IPS-15b (cell line): ENCODE measurements around the gene NPIPA2.
"Not testable (repeated sequence)": the region's sequence is repeated elsewhere in the genome, so short reads cannot be mapped to it uniquely, and the experiment has no call there.

ENCODE experiments used
- H3K27me3 ChIP-seq: one replicate; pipeline ENCODE4 v1.6.1; 2013; ENCODE audit warnings: low read length; ENCODE audit not compliant: control insufficient read depth, insufficient read depth
- H3K36me3 ChIP-seq: one replicate; pipeline ENCODE4 v1.6.1; 2013; ENCODE audit warnings: low read length; ENCODE audit not compliant: control insufficient read depth, insufficient read depth
- H3K4me1 ChIP-seq: one replicate; pipeline ENCODE4 v1.6.1; 2013; ENCODE audit warnings: mild to moderate bottlenecking, low read length; ENCODE audit not compliant: control insufficient read depth, insufficient read depth
- H3K4me3 ChIP-seq: one replicate; pipeline ENCODE4 v1.5.1; 2013; ENCODE audit warnings: low read depth, low read length
- H3K9ac ChIP-seq: one replicate; pipeline ENCODE4 v1.6.1; 2013; ENCODE audit warnings: low read depth, mild to moderate bottlenecking, low read length
- H3K9me3 ChIP-seq: one replicate; pipeline ENCODE4 v1.6.1; 2013; ENCODE audit warnings: mild to moderate bottlenecking, low read length; ENCODE audit not compliant: control insufficient read depth, insufficient read depth

NPIPA2 gene

DNA sequence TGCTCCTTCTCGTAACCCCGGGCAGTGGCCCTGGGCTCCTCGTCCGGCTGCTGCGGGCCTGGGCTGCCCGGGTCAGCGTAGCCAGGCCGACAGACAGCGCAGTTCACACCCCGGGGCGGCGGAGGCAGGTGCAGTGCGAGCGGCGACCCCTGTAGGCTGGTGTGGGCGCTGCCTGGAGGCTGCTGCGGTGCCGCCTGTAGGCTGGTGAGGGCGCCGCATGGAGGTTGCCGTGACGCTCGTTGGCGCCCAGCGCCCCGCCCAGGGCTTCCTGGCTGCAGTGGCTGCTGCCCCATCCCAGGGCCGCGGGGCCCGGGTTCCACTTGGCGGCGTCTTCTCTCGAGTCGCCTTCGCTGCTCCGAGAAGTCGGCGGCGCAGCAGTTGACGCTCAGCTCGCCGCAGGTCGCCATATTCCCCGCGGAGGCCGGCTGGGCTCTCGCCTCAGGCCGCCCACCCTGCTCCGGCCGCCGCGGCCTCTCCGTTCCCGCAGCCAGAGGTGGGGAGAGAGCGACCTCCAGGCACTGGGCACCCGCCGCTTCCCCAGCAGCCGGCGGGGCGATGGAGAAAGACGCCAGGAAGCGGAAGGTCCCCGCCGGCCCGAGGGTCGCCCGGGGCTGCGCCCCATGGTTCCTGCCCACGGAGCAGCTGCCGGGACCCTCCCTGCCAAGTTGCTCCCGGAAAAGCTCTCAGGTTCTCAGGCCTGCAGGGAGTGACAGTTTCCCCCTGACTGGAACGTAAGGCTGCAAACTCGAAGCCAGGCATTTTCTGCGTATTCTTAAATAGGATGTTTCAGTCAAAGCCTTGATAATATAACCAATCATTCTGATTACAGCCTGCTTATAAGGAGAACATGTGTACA, at the start of gene NPIPA2:
NPIPA2 (plus strand) TSS at position 261 of the 856 bp plus-strand sequence. CDS start 5,533 bp downstream, outside the sequence.
- not testable (repeated sequence) for H3K9me3 ChIP-seq, H3K27me3 ChIP-seq, H3K9ac ChIP-seq, H3K4me1 ChIP-seq, H3K4me3 ChIP-seq, H3K36me3 ChIP-seq

DNA sequence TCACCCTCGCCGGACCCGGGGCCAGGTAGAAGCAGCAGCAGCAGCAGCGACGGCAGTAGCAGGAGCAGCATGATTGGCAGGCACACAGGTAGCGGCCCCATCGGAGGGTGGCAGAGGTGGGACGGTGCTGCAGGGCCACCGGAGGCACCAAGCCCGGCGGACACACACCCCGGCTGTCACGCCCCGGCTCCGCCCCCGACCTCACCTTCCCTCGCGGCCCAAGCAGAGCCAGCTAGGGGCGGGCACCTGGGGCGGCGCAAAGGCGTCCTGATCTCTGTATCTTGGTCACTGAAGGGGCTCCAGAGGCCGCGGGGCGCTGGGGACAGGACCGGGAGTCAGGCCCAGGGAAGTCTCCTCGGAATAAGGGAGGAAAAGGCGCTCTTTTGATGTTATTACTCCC, 48.2 kb upstream of the NPIPA2 start, which contains the start of gene PLA2G10:
PLA2G10 (minus strand) TSS at position 180 of the 400 bp plus-strand sequence; CDS start at position 101, 79 bp downstream.
- not testable (repeated sequence) for H3K27me3 ChIP-seq, H3K9ac ChIP-seq, H3K4me1 ChIP-seq, H3K4me3 ChIP-seq, H3K36me3 ChIP-seq, H3K9me3 ChIP-seq

DNA sequence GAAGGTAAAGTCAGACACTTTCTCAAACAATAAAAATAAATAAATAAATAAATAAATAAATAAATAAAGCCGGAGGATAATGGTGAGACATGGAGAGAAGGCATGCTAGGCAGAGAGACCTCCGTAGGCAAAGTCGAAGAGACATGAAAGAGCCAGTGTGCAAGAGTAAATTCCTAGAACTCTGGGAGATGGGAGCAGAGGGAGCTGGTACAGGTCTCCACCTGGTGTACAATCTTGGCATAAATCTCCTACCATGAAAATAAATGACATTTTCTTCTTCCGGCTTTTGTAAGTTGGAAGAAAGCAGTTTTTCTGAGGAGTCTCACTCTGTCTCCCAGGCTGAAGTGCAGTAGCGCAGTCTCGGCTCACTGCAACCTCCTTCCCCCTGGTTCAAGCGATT, 40.5 kb upstream of the NPIPA2 start:
- H3K4me3 ChIP-seq, H3K4me1 ChIP-seq, H3K9me3 ChIP-seq, H3K36me3 ChIP-seq, H3K27me3 ChIP-seq, H3K9ac ChIP-seq: not testable (repeated sequence)

DNA sequence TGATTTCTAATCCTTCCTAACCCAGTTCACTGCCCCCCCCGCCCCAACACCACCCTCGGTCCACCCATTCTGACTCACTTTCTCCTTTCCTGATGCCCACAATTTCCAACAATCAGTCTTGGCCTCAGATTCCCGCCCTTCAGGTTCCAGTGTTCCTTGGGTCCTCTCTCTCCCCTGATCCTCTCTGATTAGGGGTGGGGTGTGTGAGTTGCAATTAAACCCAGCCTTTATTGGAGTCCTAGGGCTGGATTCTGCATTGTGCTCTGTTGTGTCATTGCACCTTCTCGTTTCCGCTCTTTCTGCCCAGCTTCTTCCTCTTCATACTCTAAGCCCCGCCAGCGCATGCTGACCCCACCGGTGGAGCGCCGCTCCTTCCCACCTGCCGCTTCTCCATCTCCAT, 39.7 kb upstream of the NPIPA2 start:
- not testable (repeated sequence) for H3K4me3 ChIP-seq, H3K36me3 ChIP-seq, H3K27me3 ChIP-seq, H3K9ac ChIP-seq, H3K9me3 ChIP-seq, H3K4me1 ChIP-seq

GRCh38 chr16:14703156-14704011, 38.9 kb upstream of the NPIPA2 start, which contains the start of gene NPIPA3:
TSS of gene NPIPA3 (plus strand) at chr16:14703411. CDS start at chr16:14708944, 5,533 bp downstream.
- not testable (repeated sequence) for H3K4me1 ChIP-seq, H3K9me3 ChIP-seq, H3K4me3 ChIP-seq, H3K27me3 ChIP-seq, H3K36me3 ChIP-seq, H3K9ac ChIP-seq

GRCh38 chr16:14733233-14733632, 9.1 kb upstream of the NPIPA2 start:
- H3K9ac ChIP-seq, H3K9me3 ChIP-seq, H3K4me3 ChIP-seq, H3K27me3 ChIP-seq, H3K4me1 ChIP-seq, H3K36me3 ChIP-seq: not testable (repeated sequence)

GRCh38 chr16:14740832-14741385, 1.4 kb upstream of the NPIPA2 start:
- not testable (repeated sequence) for H3K9me3 ChIP-seq, H3K4me1 ChIP-seq, H3K4me3 ChIP-seq, H3K9ac ChIP-seq, H3K36me3 ChIP-seq, H3K27me3 ChIP-seq

- not testable (repeated sequence) for H3K36me3 ChIP-seq, H3K9ac ChIP-seq, H3K9me3 ChIP-seq, H3K27me3 ChIP-seq, H3K4me3 ChIP-seq, H3K4me1 ChIP-seq
Observed at GRCh38 chr16:14741794-14742193, 539 bp upstream of the NPIPA2 start.

DNA sequence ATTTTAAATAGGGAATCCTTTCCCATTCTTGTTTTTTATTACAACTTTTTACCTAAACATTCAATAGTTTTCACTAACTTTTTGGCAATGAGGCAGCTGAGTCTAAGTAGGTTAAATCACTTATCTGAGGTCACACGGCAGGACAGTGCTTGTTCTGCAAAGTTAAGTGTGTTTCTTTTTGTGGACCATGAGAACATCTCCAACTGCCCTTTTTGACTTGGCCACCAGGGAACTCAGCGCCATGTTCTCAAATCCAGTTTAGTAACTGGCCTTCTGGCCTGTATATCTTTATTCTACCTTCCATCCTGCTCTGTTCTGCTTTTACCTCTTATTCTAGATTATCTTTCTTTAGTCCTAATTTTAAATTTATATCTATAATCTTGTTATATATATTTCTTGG, 31.3 kb downstream of the NPIPA2 start:
- H3K27me3 ChIP-seq, H3K4me3 ChIP-seq, H3K36me3 ChIP-seq, H3K4me1 ChIP-seq, H3K9ac ChIP-seq, H3K9me3 ChIP-seq: not testable (repeated sequence)

DNA sequence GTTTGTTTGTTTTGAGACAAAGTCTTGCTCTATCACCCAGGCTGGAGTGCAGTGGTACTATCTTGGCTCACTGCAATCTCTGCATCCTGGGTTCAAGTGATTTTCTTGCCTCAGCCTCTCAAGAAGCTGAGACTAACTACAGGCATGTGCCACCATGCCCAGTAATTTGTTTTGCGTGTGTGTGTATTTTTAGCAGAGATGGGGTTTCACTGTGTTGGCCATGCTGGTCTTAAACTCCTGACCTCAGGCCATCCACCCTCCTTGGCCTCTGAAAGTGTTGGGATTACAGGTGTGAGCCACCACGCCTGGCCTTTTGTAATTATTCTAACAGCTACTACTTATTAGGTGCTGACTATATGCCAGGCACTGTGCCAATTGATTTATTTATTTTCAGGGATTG, 33.3 kb downstream of the NPIPA2 start:
- not testable (repeated sequence) for H3K9ac ChIP-seq, H3K27me3 ChIP-seq, H3K4me1 ChIP-seq, H3K4me3 ChIP-seq, H3K9me3 ChIP-seq, H3K36me3 ChIP-seq

DNA sequence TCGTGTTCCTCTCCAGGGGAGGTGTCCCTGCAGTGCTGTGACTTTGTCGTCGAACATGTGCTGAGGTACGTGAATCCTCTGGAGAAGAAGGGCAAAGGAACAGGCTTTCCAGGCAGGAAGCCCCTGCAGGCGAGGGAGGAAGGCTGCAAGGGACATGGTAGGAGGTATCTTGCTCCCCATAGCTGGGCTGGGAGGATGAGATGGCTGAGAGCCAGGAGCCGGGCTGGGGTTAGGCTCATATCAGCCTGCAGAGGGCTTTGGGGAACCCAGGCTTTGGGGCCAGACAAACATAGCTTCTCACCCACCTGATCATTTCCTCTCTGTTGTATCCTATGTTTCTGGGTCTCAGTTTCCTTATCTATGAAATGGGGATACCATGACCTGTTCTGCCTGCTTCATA, 34.4 kb downstream of the NPIPA2 start:
- not testable (repeated sequence) for H3K36me3 ChIP-seq, H3K4me1 ChIP-seq

More for the DNA sequence above, 34.4 kb downstream of the NPIPA2 start:
- H3K9ac ChIP-seq, H3K9me3 ChIP-seq, H3K27me3 ChIP-seq, H3K4me3 ChIP-seq: not testable (repeated sequence)
